ENCODE data around the gene MYO7B.
"Not testable (repeated sequence)": the region's sequence is repeated elsewhere in the genome, so short reads cannot be mapped to it uniquely, and the experiment has no call there.

Gene MYO7B

GRCh38 chr2:127523269-127523939, 12.1 kb upstream of the MYO7B start:
- no peak for DNase-seq (ENCODE audit: low read depth in 2 of 2)

GRCh38 chr2:127524198-127524834, 11.2 kb upstream of the MYO7B start:
- not testable (repeated sequence) for DNase-seq (ENCODE audit: low read depth in 2 of 2)

GRCh38 chr2:127525691-127526131, 9.8 kb upstream of the MYO7B start:
- DNase-seq (ENCODE audit: low read depth in 2 of 2) = no peak

- DNase-seq (ENCODE audit: low read depth in 2 of 2) = peak; percentile 90 to 91
Measured at GRCh38 chr2:127526132-127527000, 9.1 kb upstream of the MYO7B start, which contains the start of gene IWS1. IWS1 (minus strand) TSS chr2:127526489; CDS start chr2:127526208, 281 bp downstream.

- DNase-seq (ENCODE audit: low read depth in 2 of 2) = no peak
Measured at GRCh38 chr2:127527001-127527804, 8.3 kb upstream of the MYO7B start.

- no peak for DNase-seq (ENCODE audit: low read depth in 2 of 2)
Measured at GRCh38 chr2:127528487-127528886, 7.0 kb upstream of the MYO7B start.

GRCh38 chr2:127529416-127529815, 6.1 kb upstream of the MYO7B start:
- not testable (repeated sequence) for DNase-seq (ENCODE audit: low read depth in 2 of 2)

GRCh38 chr2:127530245-127531140, 5.0 kb upstream of the MYO7B start:
- no peak for DNase-seq (ENCODE audit: low read depth in 2 of 2)

- no peak for DNase-seq (ENCODE audit: low read depth in 2 of 2)
Measured at GRCh38 chr2:127531221-127531648, 4.2 kb upstream of the MYO7B start.

GRCh38 chr2:127532296-127532695, 3.2 kb upstream of the MYO7B start:
- no peak for DNase-seq (ENCODE audit: low read depth in 2 of 2)

GRCh38 chr2:127535918-127536317, 435 bp downstream of the MYO7B start:
- DNase-seq (ENCODE audit: low read depth in 2 of 2) = no peak

- DNase-seq (ENCODE audit: low read depth in 2 of 2) = no peak
Measured at GRCh38 chr2:127536707-127537541, 1.4 kb downstream of the MYO7B start.

GRCh38 chr2:127537644-127538043, 2.2 kb downstream of the MYO7B start:
- DNase-seq (ENCODE audit: low read depth in 2 of 2) = no peak

GRCh38 chr2:127541809-127542208, 6.3 kb downstream of the MYO7B start:
- DNase-seq (ENCODE audit: low read depth in 2 of 2) = no peak

- no peak for DNase-seq (ENCODE audit: low read depth in 2 of 2)
Measured at GRCh38 chr2:127542231-127542630, 6.7 kb downstream of the MYO7B start.

- DNase-seq (ENCODE audit: low read depth in 2 of 2) = not testable (repeated sequence)
Measured at GRCh38 chr2:127543013-127543501, 7.6 kb downstream of the MYO7B start.

- no peak for DNase-seq (ENCODE audit: low read depth in 2 of 2)
Measured at GRCh38 chr2:127545189-127545588, 9.7 kb downstream of the MYO7B start.

GRCh38 chr2:127545796-127546195, 10.3 kb downstream of the MYO7B start:
- DNase-seq (ENCODE audit: low read depth in 2 of 2) = no peak

GRCh38 chr2:127546797-127547196, 11.3 kb downstream of the MYO7B start:
- no peak for DNase-seq (ENCODE audit: low read depth in 2 of 2)
